Measurements from ENCODE around the gene POMGNT1. TPM values are rescaled to one million over a fixed set of nuclear protein-coding genes. Genes with fewer than 3 reads are reported as not detected.

POMGNT1 gene
- total and polyA plus RNA-seq, 10 donors, result 21.6 to 59.5 (median 32.4) TPM

GRCh38 chr1:46193984-46194570, 4.2 kb downstream of the POMGNT1 start:
- Histone ChIP-seq H3K9me3 (no peaks in the 10 kb centered on the region), H3K27ac (no peak overlapping the region), H3K4me3 (no peak overlapping the region), H3K36me3 (peaks cover 0 to 77% (median 41%) of the 10 kb centered on the region in 6 donors), H3K27me3 (replicated peaks in 1 of 7) (no peaks in the 10 kb centered on the region), H3K4me1 (peaks cover 8 to 43% (median 26%) of the 10 kb centered on the region in 6 donors)
- intact Hi-C loops (cut with DNase I; ENCODE audit: low total_unique reads), result no loop called here
- DNase-seq, result no peak
- no peak for TF ChIP-seq POLR2AphosphoS5 (IDR thresholded peaks at IDR 0.05)
- TF ChIP-seq POLR2A (IDR thresholded peaks at IDR 0.05), result no peak
- TF ChIP-seq, protein P1, sequence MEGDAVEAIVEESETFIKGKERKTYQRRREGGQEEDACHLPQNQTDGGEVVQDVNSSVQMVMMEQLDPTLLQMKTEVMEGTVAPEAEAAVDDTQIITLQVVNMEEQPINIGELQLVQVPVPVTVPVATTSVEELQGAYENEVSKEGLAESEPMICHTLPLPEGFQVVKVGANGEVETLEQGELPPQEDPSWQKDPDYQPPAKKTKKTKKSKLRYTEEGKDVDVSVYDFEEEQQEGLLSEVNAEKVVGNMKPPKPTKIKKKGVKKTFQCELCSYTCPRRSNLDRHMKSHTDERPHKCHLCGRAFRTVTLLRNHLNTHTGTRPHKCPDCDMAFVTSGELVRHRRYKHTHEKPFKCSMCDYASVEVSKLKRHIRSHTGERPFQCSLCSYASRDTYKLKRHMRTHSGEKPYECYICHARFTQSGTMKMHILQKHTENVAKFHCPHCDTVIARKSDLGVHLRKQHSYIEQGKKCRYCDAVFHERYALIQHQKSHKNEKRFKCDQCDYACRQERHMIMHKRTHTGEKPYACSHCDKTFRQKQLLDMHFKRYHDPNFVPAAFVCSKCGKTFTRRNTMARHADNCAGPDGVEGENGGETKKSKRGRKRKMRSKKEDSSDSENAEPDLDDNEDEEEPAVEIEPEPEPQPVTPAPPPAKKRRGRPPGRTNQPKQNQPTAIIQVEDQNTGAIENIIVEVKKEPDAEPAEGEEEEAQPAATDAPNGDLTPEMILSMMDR (IDR thresholded peaks at IDR 0.05 in 8 of 11, conservative IDR thresholded peaks at IDR 0.05 in 3 of 11), result no peak
- WGBS, 5 donors, result 91 to 95% (median 93%) methylated on average over 8 to 9 of the region's 9 CpGs

DNA sequence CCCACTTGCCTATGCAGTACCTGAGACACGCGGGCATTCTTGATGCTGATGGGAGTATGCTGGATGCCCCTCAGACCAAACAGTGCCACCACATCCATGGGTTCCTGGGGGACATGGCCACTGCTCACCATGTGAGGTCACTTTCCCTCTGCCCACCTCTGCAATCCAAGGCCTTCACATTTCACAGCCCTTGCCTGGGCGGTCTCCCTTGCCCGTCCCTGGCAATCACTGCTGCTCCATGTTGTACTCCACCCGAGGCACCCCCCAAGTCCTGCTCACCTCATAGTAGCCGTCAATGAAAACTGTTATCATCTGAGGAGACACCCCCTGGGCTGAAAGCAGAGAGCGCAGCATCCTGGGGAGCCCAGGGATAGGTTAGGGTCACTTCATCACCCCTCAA, 4.9 kb downstream of the POMGNT1 start:
- no peak for DNase-seq
- WGBS, 5 donors, result 89 to 97% (median 93%) methylated on average over 7 of the region's 7 CpGs
- H3K4me1 ChIP-seq, result peaks cover 8 to 44% (median 22%) of the 10 kb centered on the region in 6 donors
- no peaks in the 10 kb centered on the region for H3K27me3 ChIP-seq (replicated peaks in 1 of 7)
- H3K36me3 ChIP-seq, result peaks cover 0 to 85% (median 43%) of the 10 kb centered on the region in 6 donors
- H3K27ac ChIP-seq, result no peak overlapping the region
- TF ChIP-seq, protein P1 (IDR thresholded peaks at IDR 0.05 in 8 of 11, conservative IDR thresholded peaks at IDR 0.05 in 3 of 11), result no peak
- TF ChIP-seq POLR2AphosphoS5 (IDR thresholded peaks at IDR 0.05) (no peak), POLR2A (IDR thresholded peaks at IDR 0.05) (no peak)
- H3K4me3 ChIP-seq, result no peak overlapping the region
- intact Hi-C loops (cut with DNase I; ENCODE audit: low total_unique reads), result no loop called here
- H3K9me3 ChIP-seq, result no peaks in the 10 kb centered on the region

- Histone ChIP-seq H3K36me3 (peaks cover 0 to 97% (median 43%) of the 10 kb centered on the region in 6 donors), H3K27ac (no peak overlapping the region), H3K9me3 (no peaks in the 10 kb centered on the region), H3K4me3 (no peak overlapping the region), H3K4me1 (peaks cover under 1 to 44% (median 12%) of the 10 kb centered on the region in 6 donors), H3K27me3 (replicated peaks in 1 of 7) (no peaks in the 10 kb centered on the region)
- WGBS, 5 donors, result 93 to 97% (median 94%) methylated on average over 9 to 10 of the region's 10 CpGs
- no peak for DNase-seq
- TF ChIP-seq POLR2AphosphoS5 (IDR thresholded peaks at IDR 0.05) (no peak), POLR2A (IDR thresholded peaks at IDR 0.05) (no peak)
- TF ChIP-seq, protein P1 (IDR thresholded peaks at IDR 0.05 in 8 of 11, conservative IDR thresholded peaks at IDR 0.05 in 3 of 11), result no peak
- intact Hi-C loops (cut with DNase I; ENCODE audit: low total_unique reads), result no loop called here
Observed at GRCh38 chr1:46192171-46192570, 6.1 kb downstream of the POMGNT1 start.

DNA sequence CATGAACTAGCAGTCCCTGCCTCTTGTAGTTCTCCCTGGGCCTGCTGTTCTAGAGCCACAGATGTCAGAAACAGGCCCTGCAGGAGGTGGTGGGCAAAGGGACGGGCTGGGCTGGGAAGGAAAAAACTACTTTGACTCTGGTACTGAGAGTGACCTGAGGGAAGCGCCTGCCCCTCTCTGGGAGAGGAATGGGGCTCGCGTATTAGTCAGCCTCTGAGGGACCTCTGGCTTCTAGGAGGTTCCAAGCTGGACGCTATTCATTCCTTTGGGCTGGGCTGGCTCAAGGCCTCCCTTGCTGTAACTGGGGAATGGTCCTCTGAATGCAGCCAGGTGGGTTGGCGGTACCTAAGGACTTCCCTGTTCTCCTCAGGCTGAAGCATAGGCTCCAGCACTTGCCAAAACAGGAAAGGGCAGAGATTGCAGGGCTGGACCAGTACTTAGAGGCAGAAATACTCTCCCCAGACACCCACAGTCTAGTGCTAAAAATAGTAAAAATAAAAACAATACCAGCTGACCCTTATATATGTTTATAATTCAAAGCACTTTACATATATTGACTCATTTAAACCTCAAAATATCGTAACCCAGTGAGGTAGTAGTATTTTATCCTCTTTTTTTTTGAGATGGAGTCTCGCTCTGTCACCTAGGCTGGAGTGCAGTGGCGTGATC, 7.1 kb downstream of the POMGNT1 start:
- no peaks in the 10 kb centered on the region for H3K27me3 ChIP-seq (replicated peaks in 1 of 7)
- H3K36me3 ChIP-seq, result peaks cover 0 to 93% (median 42%) of the 10 kb centered on the region in 6 donors
- no peak for TF ChIP-seq POLR2AphosphoS5 (IDR thresholded peaks at IDR 0.05)
- TF ChIP-seq, protein P1 (IDR thresholded peaks at IDR 0.05 in 8 of 11, conservative IDR thresholded peaks at IDR 0.05 in 3 of 11), result no peak
- peaks cover 0 to 34% (median 4%) of the 10 kb centered on the region in 6 donors for H3K4me1 ChIP-seq
- H3K4me3 ChIP-seq, result no peak overlapping the region
- WGBS, 5 donors, result 92 to 97% (median 95%) methylated on average over 9 of the region's 9 CpGs
- H3K27ac ChIP-seq, result no peak overlapping the region
- intact Hi-C loops (cut with DNase I; ENCODE audit: low total_unique reads), result no loop called here
- no peak for DNase-seq
- H3K9me3 ChIP-seq, result no peaks in the 10 kb centered on the region
